Thoracic aorta (tissue), 2 donors: Measurements from ENCODE around the gene TDRKH. TPM values are rescaled to one million over a fixed set of nuclear protein-coding genes. Genes with fewer than 3 reads are reported as not detected.
"Not testable (repeated sequence)": the region's sequence is repeated elsewhere in the genome, so short reads cannot be mapped to it uniquely, and the experiment has no call there.

Source experiments
- ATAC-seq: fragments of 150-250 bp; one replicate; pipeline ENCODE4 v1.8.0; 2017; ENCODE audit warnings: low read depth; ENCODE audit not compliant: insufficient number of reproducible peaks, low FRiP score
- DNase-seq: peaks from one replicate; pipeline ENCODE4 v3.0.0-alpha.2; 2020; ENCODE audit warnings: low spot score
- H3K27ac ChIP-seq, 2 donors: fragments of 200-600 bp; sonication (generic); 1 replicate in 1 of 2; 2 replicates in 1 of 2; pipeline ENCODE4 v1.5.1; 2016; ENCODE audit warnings: mild to moderate bottlenecking in 2 of 2, moderate library complexity in 2 of 2
- H3K27me3 ChIP-seq: fragments of 200-600 bp; sonication (generic); replicated peaks from 2 replicates; pipeline ENCODE4 v1.6.0; 2016; ENCODE audit warnings: mild to moderate bottlenecking; ENCODE audit not compliant: insufficient read depth
- H3K36me3 ChIP-seq: fragments of 200-600 bp; sonication (generic); one replicate; pipeline ENCODE4 v1.5.1; 2016
- H3K4me1 ChIP-seq, 2 donors: fragments of 200-600 bp; sonication (generic); 1 replicate in 1 of 2; 2 replicates in 1 of 2; pipeline versions ENCODE4 v1.5.1 to v1.6.0; 2016; ENCODE audit warnings: low read depth in 2 of 2, mild to moderate bottlenecking in 1 of 2; ENCODE audit not compliant: control insufficient read depth in 1 of 2
- H3K4me3 ChIP-seq: fragments of 200-600 bp; sonication (generic); 2 replicates; pipeline ENCODE4 v1.5.1; 2016; ENCODE audit warnings: mild to moderate bottlenecking
- H3K9me3 ChIP-seq: fragments of 200-600 bp; sonication (generic); 2 replicates; pipeline ENCODE4 v1.5.1; 2016
- total RNA-seq, 2 donors: library from RNA; depleted of rRNA; stranded (reverse); fragments of >200 nt; gene quantifications; one replicate each; pipeline versions ENCODE4 v1.1.0 to v1.2.3, GENCODE V29; 2016
- TF ChIP-seq, protein P1 (sequence below): fragments of 200-600 bp; sonication (generic); IDR thresholded peaks from one replicate; pipeline ENCODE4 v1.5.1; 2019; ENCODE audit warnings: antibody characterized with exemption

TDRKH gene
- total RNA-seq, 2 donors from 2014 or later = 3.1 to 3.2 TPM

DNA sequence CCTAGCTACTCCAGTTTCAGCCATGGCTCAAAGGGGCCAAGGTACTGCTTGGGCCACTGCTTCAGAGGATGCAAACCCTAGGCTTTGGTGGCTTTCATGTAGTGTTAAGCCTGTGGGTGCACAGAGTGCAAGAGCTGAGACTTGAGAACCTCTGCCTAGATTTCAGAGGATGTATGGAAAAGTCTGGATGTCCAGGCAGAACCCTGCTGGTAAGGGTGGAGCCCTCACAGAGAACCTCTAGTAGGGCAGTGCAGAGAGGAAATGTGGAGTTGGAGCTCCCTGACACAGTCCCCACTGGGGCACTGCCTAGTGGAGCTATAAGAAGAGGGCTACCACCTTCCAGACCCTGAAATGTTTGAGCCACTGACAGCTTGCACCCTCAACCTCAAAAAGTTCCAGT lies 52.8 kb downstream of the TDRKH start:
- Histone ChIP-seq H3K27me3 (no peaks in the 10 kb centered on the region), H3K4me3 (no peak overlapping the region), H3K36me3 (no peaks in the 10 kb centered on the region), H3K4me1 (no peaks in the 10 kb centered on the region), H3K27ac (no peak overlapping the region), H3K9me3 (no peaks in the 10 kb centered on the region)
- DNase-seq = no peak
- TF ChIP-seq, protein P1, sequence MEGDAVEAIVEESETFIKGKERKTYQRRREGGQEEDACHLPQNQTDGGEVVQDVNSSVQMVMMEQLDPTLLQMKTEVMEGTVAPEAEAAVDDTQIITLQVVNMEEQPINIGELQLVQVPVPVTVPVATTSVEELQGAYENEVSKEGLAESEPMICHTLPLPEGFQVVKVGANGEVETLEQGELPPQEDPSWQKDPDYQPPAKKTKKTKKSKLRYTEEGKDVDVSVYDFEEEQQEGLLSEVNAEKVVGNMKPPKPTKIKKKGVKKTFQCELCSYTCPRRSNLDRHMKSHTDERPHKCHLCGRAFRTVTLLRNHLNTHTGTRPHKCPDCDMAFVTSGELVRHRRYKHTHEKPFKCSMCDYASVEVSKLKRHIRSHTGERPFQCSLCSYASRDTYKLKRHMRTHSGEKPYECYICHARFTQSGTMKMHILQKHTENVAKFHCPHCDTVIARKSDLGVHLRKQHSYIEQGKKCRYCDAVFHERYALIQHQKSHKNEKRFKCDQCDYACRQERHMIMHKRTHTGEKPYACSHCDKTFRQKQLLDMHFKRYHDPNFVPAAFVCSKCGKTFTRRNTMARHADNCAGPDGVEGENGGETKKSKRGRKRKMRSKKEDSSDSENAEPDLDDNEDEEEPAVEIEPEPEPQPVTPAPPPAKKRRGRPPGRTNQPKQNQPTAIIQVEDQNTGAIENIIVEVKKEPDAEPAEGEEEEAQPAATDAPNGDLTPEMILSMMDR = no peak
- no peak for ATAC-seq

DNA sequence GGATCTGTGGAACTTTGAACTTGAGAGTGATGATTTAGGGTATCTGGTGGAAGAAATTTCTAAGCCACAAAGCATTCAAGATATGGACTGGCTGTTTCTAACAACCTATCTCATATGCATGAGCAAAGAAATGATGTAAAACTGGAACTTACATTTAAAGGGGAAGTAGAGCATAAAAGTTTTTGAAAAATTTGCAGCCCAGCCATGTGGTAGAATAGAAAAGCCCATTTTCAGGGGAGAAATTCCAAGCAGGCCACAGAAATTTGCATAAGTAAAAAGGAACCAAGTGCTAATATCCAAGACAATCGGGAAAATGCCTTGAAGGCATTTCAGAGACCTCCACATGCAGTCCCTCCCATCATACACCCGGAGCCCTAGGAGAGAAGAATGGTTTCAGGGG lies 53.3 kb downstream of the TDRKH start:
- Histone ChIP-seq H3K36me3 (no peaks in the 10 kb centered on the region), H3K4me3 (no peak overlapping the region), H3K27ac (no peak overlapping the region), H3K9me3 (no peaks in the 10 kb centered on the region), H3K4me1 (no peaks in the 10 kb centered on the region), H3K27me3 (no peaks in the 10 kb centered on the region)
- no peak for ATAC-seq
- TF ChIP-seq, protein P1 = no peak
- DNase-seq = no peak

DNA sequence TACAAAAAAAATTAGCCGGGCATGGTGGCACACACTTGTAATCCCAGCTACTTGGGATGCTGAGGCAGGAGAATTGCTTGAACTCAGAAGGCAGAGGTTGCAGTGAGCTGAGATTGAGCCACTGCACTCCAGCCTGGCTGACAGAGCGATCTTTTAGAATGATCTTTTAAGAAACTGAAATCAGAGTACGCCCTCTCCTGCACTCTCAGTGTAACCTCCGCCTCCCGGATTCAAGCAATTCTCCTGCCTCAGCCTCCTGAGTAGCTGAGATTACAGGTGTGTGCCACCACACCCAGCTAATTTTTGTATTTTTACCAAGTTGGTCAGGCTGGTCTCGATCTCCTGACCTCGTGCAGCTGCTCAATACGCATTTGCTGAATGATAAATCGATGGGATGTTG lies 56.3 kb downstream of the TDRKH start:
- H3K9me3 ChIP-seq, H3K27me3 ChIP-seq, H3K4me1 ChIP-seq, DNase-seq, ATAC-seq, H3K4me3 ChIP-seq, H3K27ac ChIP-seq, H3K36me3 ChIP-seq: not testable (repeated sequence)

DNA sequence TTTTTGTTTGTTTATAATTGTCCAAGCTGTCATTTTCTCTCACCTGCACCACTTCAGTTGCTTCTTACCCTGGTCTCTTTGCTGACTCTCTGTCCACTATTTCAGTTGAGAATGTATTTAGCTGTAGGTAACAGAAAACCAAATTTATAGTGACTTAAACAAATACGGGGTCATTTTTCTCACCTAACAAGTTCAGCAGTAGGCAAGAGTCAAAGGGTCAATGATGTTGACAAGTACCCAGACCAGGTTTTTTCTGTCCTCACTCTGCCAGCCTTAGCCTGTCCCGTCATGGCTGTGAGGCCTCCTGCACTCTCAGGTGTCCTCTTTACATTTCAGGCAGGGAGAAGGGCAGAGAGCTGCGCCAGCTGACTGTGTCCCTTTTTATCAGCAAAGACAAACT lies 57.2 kb downstream of the TDRKH start:
- TF ChIP-seq, protein P1 = no peak
- DNase-seq = no peak

DNA sequence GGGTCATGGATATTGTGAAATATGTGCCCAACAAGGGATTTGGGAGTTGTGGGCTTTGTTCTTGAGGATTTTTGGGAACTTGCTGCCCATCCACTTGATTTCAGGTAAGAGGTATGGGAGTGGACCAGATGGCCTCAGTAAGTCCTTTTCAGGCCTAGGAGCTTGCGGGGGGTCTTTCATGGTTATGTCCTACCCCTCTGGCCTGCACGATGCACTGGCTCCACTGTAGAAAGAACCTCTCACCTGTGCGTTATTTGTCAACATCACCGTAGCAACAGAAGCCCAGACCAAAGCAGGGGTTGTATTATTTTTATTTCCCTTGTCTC lies 60.4 kb downstream of the TDRKH start:
- TF ChIP-seq, protein P1 = no peak
- DNase-seq (no peak), ATAC-seq (no peak)
- Histone ChIP-seq H3K9me3 (no peaks in the 10 kb centered on the region), H3K36me3 (no peaks in the 10 kb centered on the region), H3K4me3 (no peak overlapping the region), H3K27ac (no peak overlapping the region), H3K4me1 (peaks cover 0 to 15% of the 10 kb centered on the region in 2 donors), H3K27me3 (no peaks in the 10 kb centered on the region)

More for the DNA sequence above, 57.2 kb downstream of the TDRKH start:
- no peak for ATAC-seq
- H3K9me3 ChIP-seq = no peaks in the 10 kb centered on the region
- no peaks in the 10 kb centered on the region for H3K27me3 ChIP-seq
- H3K27ac ChIP-seq = no peak overlapping the region
- no peaks in the 10 kb centered on the region for H3K36me3 ChIP-seq
- H3K4me1 ChIP-seq = peaks cover 0 to 9% of the 10 kb centered on the region in 2 donors
- H3K4me3 ChIP-seq = no peak overlapping the region

DNA sequence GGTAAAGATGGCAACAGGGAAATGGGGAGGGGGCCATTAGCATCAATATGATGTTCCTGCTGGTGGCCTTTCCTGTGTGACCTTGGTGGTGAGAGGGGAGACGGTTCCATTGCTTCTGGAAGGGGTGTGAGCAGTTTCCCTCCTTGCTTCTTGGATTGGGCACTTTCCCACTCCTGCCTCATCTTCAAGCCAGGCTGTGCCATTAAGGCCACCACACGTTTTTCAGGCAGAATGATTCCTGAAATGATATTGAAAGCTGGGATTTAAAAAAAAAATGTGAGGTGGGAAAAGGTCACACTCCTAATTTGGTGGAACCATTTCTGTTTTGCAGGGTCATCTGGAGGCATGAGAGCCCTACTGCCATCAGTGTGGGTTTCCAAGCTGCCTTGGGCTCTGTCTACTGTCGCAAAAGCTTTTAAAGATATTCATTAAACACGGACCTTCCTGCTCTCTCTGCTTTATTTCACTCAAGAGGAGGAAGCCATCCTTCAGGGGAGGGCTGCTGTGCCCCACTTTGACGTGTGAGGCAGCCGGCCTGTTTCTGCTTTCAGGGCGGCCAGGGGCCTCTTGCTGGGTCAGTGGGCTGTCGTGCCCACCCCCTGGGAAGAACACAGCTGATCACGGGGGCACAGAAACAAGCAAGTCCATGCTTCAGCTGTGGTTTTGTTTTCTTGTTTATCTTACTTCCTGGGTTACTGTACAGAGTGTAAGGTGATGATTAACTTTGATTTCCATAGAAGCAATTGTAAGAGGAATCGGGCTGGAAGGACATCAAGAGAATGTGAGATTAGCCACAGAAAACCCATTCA lies 60.9 kb downstream of the TDRKH start:
- TF ChIP-seq, protein P1 = no peak
- no peak overlapping the region for H3K4me3 ChIP-seq
- H3K27me3 ChIP-seq = no peaks in the 10 kb centered on the region
- no peaks in the 10 kb centered on the region for H3K36me3 ChIP-seq
- no peak overlapping the region for H3K27ac ChIP-seq
- DNase-seq (no peak), ATAC-seq (no peak)
- H3K4me1 ChIP-seq = peaks cover 0 to 15% of the 10 kb centered on the region in 2 donors
- no peaks in the 10 kb centered on the region for H3K9me3 ChIP-seq
